GM13976 (cell line): ENCODE data around the gene FCN1.

Experiments
- DNase-seq: peaks from one replicate; pipeline ENCODE4 v3.0.0; 2012; ENCODE audit warnings: low spot score
- CTCF ChIP-seq: IDR thresholded peaks from 2 replicates; pipeline ENCODE4 v1.5.1; 2012; ENCODE audit warnings: borderline replicate concordance, mild to moderate bottlenecking; ENCODE audit not compliant: insufficient read depth; ENCODE audit errors: extremely low read depth, missing control alignments, control extremely low read depth
- in situ Hi-C: fragments of 300-500 bp; cut with MboI; formaldehyde crosslinking; loops from one replicate; pipeline ENCODE4 v1.12.0; 2022; ENCODE audit warnings: low sequenced_read_pairs, mixed read lengths, inconsistent platforms; ENCODE audit not compliant: unreplicated experiment

Gene FCN1

GRCh38 chr9:134888603-134889190 lies 29.0 kb downstream of the FCN1 start:
- in situ Hi-C loops = no loop called here
- TF ChIP-seq CTCF = no peak
- no peak for DNase-seq

- no peak for DNase-seq
- TF ChIP-seq CTCF = no peak
- in situ Hi-C loops = no loop called here
These were observed 29.8 kb downstream of the FCN1 start for GRCh38 chr9:134887686-134888602.

- no peak for TF ChIP-seq CTCF
These were observed 30.5 kb downstream of the FCN1 start for GRCh38 chr9:134887219-134887618.

GRCh38 chr9:134886413-134886913 lies 31.2 kb downstream of the FCN1 start:
- DNase-seq = no peak
- TF ChIP-seq CTCF = no peak
- in situ Hi-C loops = no loop called here

More at GRCh38 chr9:134887219-134887618, 30.5 kb downstream of the FCN1 start:
- DNase-seq = no peak
- in situ Hi-C loops = no loop called here

GRCh38 chr9:134885679-134886412 lies 31.9 kb downstream of the FCN1 start:
- in situ Hi-C loops = no loop called here
- TF ChIP-seq CTCF = no peak
- DNase-seq = no peak

GRCh38 chr9:134885001-134885678 lies 32.6 kb downstream of the FCN1 start:
- no peak for DNase-seq
- in situ Hi-C loops = no loop called here
- no peak for TF ChIP-seq CTCF
